Pancreas (tissue), 10 donors: Measurements from ENCODE around the gene NTMT1. TPM values are rescaled to one million over a fixed set of nuclear protein-coding genes. Genes with fewer than 3 reads are reported as not detected.

Experiments
- ATAC-seq, 4 donors: fragments of 200-7000 bp; cut with Tn5 transposase; one replicate each; pipeline versions ENCODE4 v1.8.0 to v1.9.1; 2020; ENCODE audit warnings: mild to moderate bottlenecking in 4 of 4, moderate library complexity in 4 of 4
- DNase-seq, 6 donors: peaks; one replicate each; pipeline ENCODE4 v3.0.0-alpha.2; 2020
- FAIRE-seq: peaks from 2 replicates; lab custom pipeline; 2012; peaks lifted over from hg19 to GRCh38; lab: Jason Lieb, UNC
- H3K27ac ChIP-seq, 4 donors: fragments of 200-600 bp; sonication (generic); 1 replicate in 3 of 4; 2 replicates in 1 of 4; pipeline versions ENCODE4 v1.5.0 to v1.8.0; 2020
- H3K27me3 ChIP-seq, 4 donors: fragments of 200-600 bp; one replicate each; pipeline ENCODE4 v1.8.0; 2021
- H3K36me3 ChIP-seq, 3 donors: fragments of 200-600 bp; sonication (generic) in 1 of 3; one replicate each; pipeline versions ENCODE4 v1.5.0 to v1.8.0; 2020 to 2021
- H3K4me1 ChIP-seq, 3 donors: fragments of 200-600 bp; one replicate each; pipeline ENCODE4 v1.8.0; 2021
- H3K4me3 ChIP-seq, 4 donors: fragments of 200-600 bp; sonication (generic) in 2 of 4; one replicate each; pipeline versions ENCODE4 v1.5.0 to v1.8.0; 2020 to 2021
- H3K9me3 ChIP-seq, 4 donors: fragments of 200-600 bp; one replicate each; pipeline ENCODE4 v1.8.0; 2021
- WGBS, 2 donors: extraction: QIAGEN DNeasy Blood & Tissue Kit; methylation state at CpG; one replicate each; pipeline ENCODE4 v1.1.7; 2013; 5-methylcytosine and 5-hydroxymethylcytosine counted together
- intact Hi-C, 3 donors: fragments of 100-400 bp; cut with DNase I; formaldehyde crosslinking; loops; one replicate each; pipeline versions ENCODE4 v1.11.1 to v1.14.2; 2022
- polyA plus RNA-seq, 2 donors: library from polyadenylated mRNA; stranded (reverse); fragments of 200-250 nt; gene quantifications; one replicate each; pipeline ENCODE4 v1.2.3, GENCODE V29; 2013
- total RNA-seq, 6 donors: library from RNA; stranded (reverse); fragmentation: NEBNext Ultra II Directional in 4 of 6; extraction: Animal tissue kit (Norgen Biotek cat#: 25700) in 4 of 6; gene quantifications; one replicate each; pipeline versions ENCODE4 v1.2.1 to v1.2.4, GENCODE V29; 2021 to 2023
- TF ChIP-seq, protein P1 (sequence below), 4 donors: fragments of 200-600 bp; sonication (generic) in 3 of 4; IDR thresholded peaks; one replicate each; pipeline versions ENCODE4 v1.5.0 to v1.8.0; 2021; ENCODE audit warnings: antibody characterized with exemption in 4 of 4
- donor health status: healthy with polysubstance abuse.
- donor health status: DM: no; HTN: no; CAD: no; lungs with moderate emphysema.
- donor health status: DM: no; HTN: no; CAD: no.
- donor health status: control.
- donor health status: control.
- donor health status: Bipolar disorder and iron deficiency.
- donor health status: DM: yes; HTN: yes; CAD: no.
- donor health status: DM: no; HTN: no; CAD: no.
- donor health status: DM: no; HTN: no; CAD: no.
- donor health status: DM: yes; HTN: yes; CAD: no.

NTMT1 gene
- total and polyA plus RNA-seq, 8 donors = 11.3 to 29.0 (median 17.2) TPM

DNA sequence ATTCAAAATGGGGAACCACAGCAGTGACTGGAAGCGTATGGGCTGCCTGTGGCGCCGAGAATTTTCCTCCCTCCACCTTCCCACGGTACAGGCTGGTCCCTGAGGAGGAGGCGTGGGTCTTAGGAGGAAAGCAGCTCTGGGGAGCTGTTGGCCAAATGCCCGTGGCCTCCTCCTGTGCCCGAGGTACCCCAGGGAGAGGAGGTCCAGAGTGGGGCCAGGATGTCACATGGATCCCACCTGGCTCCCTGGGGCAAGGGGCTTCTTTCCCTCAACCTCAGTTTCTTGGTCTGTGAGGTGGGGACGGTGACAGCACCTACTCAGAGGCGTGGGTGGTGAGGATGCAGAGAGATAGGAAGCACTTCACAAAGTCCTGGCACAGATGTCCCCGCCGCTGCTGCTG, 56.0 kb downstream of the NTMT1 start:
- H3K4me3 ChIP-seq = no peak overlapping the region
- no peak overlapping the region for H3K27ac ChIP-seq
- FAIRE-seq (no peak), ATAC-seq (no peak), DNase-seq (no peak)
- intact Hi-C loops = no loop called here
- H3K9me3 ChIP-seq = no peaks in the 10 kb centered on the region
- WGBS, 2 donors = 52 to 69% methylated on average over 11 of the region's 11 CpGs
- H3K36me3 ChIP-seq = no peaks in the 10 kb centered on the region
- H3K27me3 ChIP-seq = no peaks in the 10 kb centered on the region
- no peaks in the 10 kb centered on the region for H3K4me1 ChIP-seq
- TF ChIP-seq, protein P1, sequence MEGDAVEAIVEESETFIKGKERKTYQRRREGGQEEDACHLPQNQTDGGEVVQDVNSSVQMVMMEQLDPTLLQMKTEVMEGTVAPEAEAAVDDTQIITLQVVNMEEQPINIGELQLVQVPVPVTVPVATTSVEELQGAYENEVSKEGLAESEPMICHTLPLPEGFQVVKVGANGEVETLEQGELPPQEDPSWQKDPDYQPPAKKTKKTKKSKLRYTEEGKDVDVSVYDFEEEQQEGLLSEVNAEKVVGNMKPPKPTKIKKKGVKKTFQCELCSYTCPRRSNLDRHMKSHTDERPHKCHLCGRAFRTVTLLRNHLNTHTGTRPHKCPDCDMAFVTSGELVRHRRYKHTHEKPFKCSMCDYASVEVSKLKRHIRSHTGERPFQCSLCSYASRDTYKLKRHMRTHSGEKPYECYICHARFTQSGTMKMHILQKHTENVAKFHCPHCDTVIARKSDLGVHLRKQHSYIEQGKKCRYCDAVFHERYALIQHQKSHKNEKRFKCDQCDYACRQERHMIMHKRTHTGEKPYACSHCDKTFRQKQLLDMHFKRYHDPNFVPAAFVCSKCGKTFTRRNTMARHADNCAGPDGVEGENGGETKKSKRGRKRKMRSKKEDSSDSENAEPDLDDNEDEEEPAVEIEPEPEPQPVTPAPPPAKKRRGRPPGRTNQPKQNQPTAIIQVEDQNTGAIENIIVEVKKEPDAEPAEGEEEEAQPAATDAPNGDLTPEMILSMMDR (IDR thresholded peaks at IDR 0.05) = no peak

DNA sequence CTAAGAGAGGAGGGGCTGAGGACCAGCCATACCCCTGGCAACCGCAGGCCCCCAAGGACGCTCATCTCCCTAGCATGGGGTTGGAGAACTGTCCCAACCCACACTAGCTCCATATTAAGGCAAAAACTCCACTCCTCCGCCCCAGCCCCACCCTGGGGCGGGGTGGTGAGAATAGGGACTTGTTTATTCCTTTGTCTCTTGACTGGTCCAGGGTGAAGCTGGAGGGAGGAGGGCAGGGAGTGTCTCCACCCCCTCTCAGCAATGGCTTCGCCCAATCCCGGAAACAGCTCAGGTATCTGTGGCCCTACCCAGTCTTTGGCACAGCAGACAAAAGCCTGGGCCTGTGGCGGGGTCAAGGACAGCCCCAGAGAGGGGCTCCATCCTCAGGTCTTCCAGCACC, 56.4 kb downstream of the NTMT1 start:
- DNase-seq (no peak), FAIRE-seq (no peak), ATAC-seq (no peak)
- H3K27me3 ChIP-seq = no peaks in the 10 kb centered on the region
- TF ChIP-seq, protein P1 (IDR thresholded peaks at IDR 0.05) = no peak
- H3K4me1 ChIP-seq = no peaks in the 10 kb centered on the region
- H3K36me3 ChIP-seq = no peaks in the 10 kb centered on the region
- H3K9me3 ChIP-seq = no peaks in the 10 kb centered on the region
- 65 to 67% methylated on average over 7 of the region's 7 CpGs for WGBS, 2 donors
- intact Hi-C loops = no loop called here
- no peak overlapping the region for H3K27ac ChIP-seq
- H3K4me3 ChIP-seq = no peak overlapping the region

DNA sequence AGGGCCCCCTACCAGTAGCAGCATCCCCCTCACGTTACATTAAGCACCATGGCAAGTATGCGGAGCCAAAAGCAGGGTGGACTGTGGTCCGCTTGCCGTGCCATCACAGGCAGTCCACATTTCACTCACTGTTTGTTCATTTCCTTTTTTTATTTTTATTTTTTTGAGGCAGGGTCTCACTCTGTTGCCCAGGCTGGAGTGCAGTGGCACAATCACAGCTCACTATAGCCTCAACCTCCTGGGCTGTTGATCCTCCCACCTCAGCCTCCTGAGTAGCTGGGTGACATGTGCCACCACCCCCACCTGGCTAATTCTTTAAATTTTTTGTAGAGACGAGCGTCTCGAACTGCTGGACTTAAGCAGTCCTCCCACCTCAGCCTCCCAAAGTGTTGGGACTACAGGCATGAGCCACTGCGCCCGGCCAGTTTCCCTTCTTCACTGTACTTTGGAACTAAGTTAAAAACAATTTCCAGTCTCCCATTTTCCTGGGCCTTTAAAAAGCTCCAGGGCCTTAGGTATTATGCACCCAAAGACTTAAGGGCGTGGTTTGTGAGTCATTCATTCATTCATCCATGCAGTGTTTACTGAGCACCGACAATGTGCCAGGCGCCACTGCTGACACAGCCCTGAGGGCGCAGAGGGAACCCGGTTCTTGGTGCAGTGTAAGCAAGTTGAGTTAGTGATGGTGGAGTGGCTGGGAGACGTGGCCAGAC, 59.4 kb downstream of the NTMT1 start:
- intact Hi-C loops = no loop called here
- Histone ChIP-seq H3K9me3 (no peaks in the 10 kb centered on the region), H3K36me3 (no peaks in the 10 kb centered on the region), H3K4me1 (no peaks in the 10 kb centered on the region), H3K27ac (no peak overlapping the region), H3K4me3 (no peak overlapping the region), H3K27me3 (no peaks in the 10 kb centered on the region)
- WGBS, 2 donors = 69 to 76% methylated on average over 15 of the region's 15 CpGs
- TF ChIP-seq, protein P1 (IDR thresholded peaks at IDR 0.05) = no peak
- FAIRE-seq (no peak), DNase-seq (no peak), ATAC-seq (no peak)

Other genes with a start within 250 kb of the NTMT1 start
- gene C9orf50, start 5.1 kb upstream of the NTMT1 start, total RNA-seq = not detected
- not detected for gene C9orf50, start 5.1 kb upstream of the NTMT1 start, polyA plus RNA-seq
- gene ASB6, start 16.0 kb downstream of the NTMT1 start, total RNA-seq = 10 to 100 TPM in 1 of 6 donors, 1 to 10 TPM in 5; 6.3 to 13.1 (median 8.3) TPM
- 10 to 100 TPM; 21.2 to 23.7 TPM for gene ASB6, start 16.0 kb downstream of the NTMT1 start, polyA plus RNA-seq
- 1 to 10 TPM in 1 of 6 donors, under 1 TPM in 4, not detected in 1; 0.16 to 2.0 (median 0.38) TPM for gene PRRX2, start 39.5 kb downstream of the NTMT1 start, total RNA-seq
- 1 to 10 TPM; 1.2 to 1.9 TPM for gene PRRX2, start 39.5 kb downstream of the NTMT1 start, polyA plus RNA-seq
- gene PTGES, start 126.9 kb downstream of the NTMT1 start, total RNA-seq = 1 to 10 TPM in 3 of 6 donors, under 1 TPM in 3; 0.16 to 2.5 (median 0.77) TPM
- gene PTGES, start 126.9 kb downstream of the NTMT1 start, polyA plus RNA-seq = 1 to 10 TPM in 1 of 2 donors, under 1 TPM in 1; 0.75 to 1.8 TPM
- gene TOR1B, start 177.0 kb downstream of the NTMT1 start, total RNA-seq = 10 to 100 TPM in 5 of 6 donors, 1 to 10 TPM in 1; 7.6 to 17.3 (median 12.0) TPM
- gene TOR1B, start 177.0 kb downstream of the NTMT1 start, polyA plus RNA-seq = 10 to 100 TPM in 1 of 2 donors, 1 to 10 TPM in 1; 6.1 to 10.5 TPM
- gene TOR1A, start 198.0 kb downstream of the NTMT1 start, total RNA-seq = 10 to 100 TPM in 5 of 6 donors, 1 to 10 TPM in 1; 8.9 to 17.5 (median 12.2) TPM
- 10 to 100 TPM; 10.0 to 15.3 TPM for gene TOR1A, start 198.0 kb downstream of the NTMT1 start, polyA plus RNA-seq
- 10 to 100 TPM; 16.3 to 22.4 (median 17.2) TPM for gene C9orf78, start 209.1 kb downstream of the NTMT1 start, total RNA-seq
- gene C9orf78, start 209.1 kb downstream of the NTMT1 start, polyA plus RNA-seq = 10 to 100 TPM; 24.2 to 38.6 TPM
- 10 to 100 TPM in 5 of 6 donors, 1 to 10 TPM in 1; 9.7 to 20.2 (median 13.1) TPM for gene USP20, start 209.3 kb downstream of the NTMT1 start, total RNA-seq
- 10 to 100 TPM; 38.8 to 54.8 TPM for gene USP20, start 209.3 kb downstream of the NTMT1 start, polyA plus RNA-seq